ENCODE data around the gene SFTA2. TPM values are rescaled to one million over a fixed set of nuclear protein-coding genes. Genes with fewer than 3 reads are reported as not detected.

The SFTA2 gene
- total RNA-seq, 1 experiment from 2014 or later = not detected

GRCh38 chr6:30964075-30964474 lies 32.1 kb upstream of the SFTA2 start:
- ATAC-seq (no peak), DNase-seq (ENCODE audit: low read depth, low spot score) (no peak)
- intact Hi-C loops (cut with micrococcal nuclease) = no loop called here
- Histone ChIP-seq H3K9me2 (ENCODE audit: insufficient read depth) (no peaks in the 10 kb centered on the region), H3K9ac (ENCODE audit: low read length) (no peak overlapping the region), H3K4me3 (replicated peaks in 1 of 2; ENCODE audit: low read depth in 1 of 2, low read length in 2 of 2) (no peak overlapping the region), H3K4me2 (ENCODE audit: low read length) (no peak overlapping the region), H3K79me2 (ENCODE audit: insufficient read depth, low read length) (no peaks in the 10 kb centered on the region), H2AFZ (ENCODE audit: low read depth, low read length, poor library complexity, severe bottlenecking) (no peak overlapping the region), H4K20me1 (ENCODE audit: insufficient read depth) (no peaks in the 10 kb centered on the region), H3K27ac (ENCODE audit: low read depth, low read length) (no peak overlapping the region), H3K36me3 (ENCODE audit: control insufficient read depth in 1 of 2, insufficient read depth in 2 of 2, low read length in 2 of 2) (no peaks in the 10 kb centered on the region), H3K4me1 (ENCODE audit: control insufficient read depth in 1 of 2, insufficient read depth in 2 of 2, low read length in 2 of 2) (no peaks in the 10 kb centered on the region; a peak in 1 of 4 replicates), H3K9me3 (ENCODE audit: control insufficient read depth in 1 of 2, insufficient read depth in 1 of 2, low read depth in 1 of 2, low read length in 2 of 2) (no peaks in the 10 kb centered on the region), H3K27me3 (ENCODE audit: insufficient read depth, low read length) (no peaks in the 10 kb centered on the region)
- ChIA-PET RAD21 (ENCODE audit: low non-redundant PET in 1 of 2, low total read pairs in 2 of 2, uncharacterized antibody in 2 of 2, unreplicated experiment in 2 of 2) (no interaction called here), CTCF (no interaction called here), POLR2A (no interaction called here)
- no TSS peak for BruUV-seq (replicated peaks)
- no peak for TF ChIP-seq SP1 (IDR thresholded peaks at IDR 0.05; ENCODE audit: low read depth)
- no peak for TF ChIP-seq SIN3A (IDR thresholded peaks at IDR 0.05; ENCODE audit: low read depth)
- TF ChIP-seq CEBPB (IDR thresholded peaks at IDR 0.05; ENCODE audit: low read depth) = no peak
- no peak for TF ChIP-seq EGR1 (IDR thresholded peaks at IDR 0.05; ENCODE audit: low read depth)
- no peak for TF ChIP-seq ZNF274 (IDR thresholded peaks at IDR 0.05; ENCODE audit: low read depth, low read length)
- TF ChIP-seq YY1 (IDR thresholded peaks at IDR 0.05; ENCODE audit: extremely low read depth, insufficient replicate concordance, low read depth, low read length) = no peak
- TF ChIP-seq ZBTB33 (IDR thresholded peaks at IDR 0.05; ENCODE audit: extremely low read depth, insufficient replicate concordance, low read length) = no peak
- no peak for TF ChIP-seq FOSL1 (IDR thresholded peaks at IDR 0.05; ENCODE audit: low read depth)
- TF ChIP-seq CTCF (IDR thresholded peaks at IDR 0.05 in 2 of 3, conservative IDR thresholded peaks at IDR 0.05 in 1 of 3; ENCODE audit: borderline replicate concordance in 1 of 3, insufficient read depth in 1 of 3, low read depth in 2 of 3, low read length in 2 of 3) = no peak
- no peak for TF ChIP-seq EZH2phosphoT487 (IDR thresholded peaks at IDR 0.05; ENCODE audit: borderline replicate concordance)
- no peak for TF ChIP-seq MAX (IDR thresholded peaks at IDR 0.05)
- TF ChIP-seq POLR2A (IDR thresholded peaks at IDR 0.05; ENCODE audit: borderline replicate concordance, extremely low read depth, insufficient read depth, insufficient read length) = no peak
